AG08396 (cell line): ENCODE results near the gene NLN.
A peak's percentile ranks its signal among the peaks of the same experiment; 100 is the strongest.

Experiments
- DNase-seq: peaks from one replicate; pipeline ENCODE4 v3.0.0; 2012; ENCODE audit warnings: low spot score, mixed read lengths

The NLN gene

GRCh38 chr5:65809817-65810531, 88.0 kb downstream of the NLN start:
- DNase-seq, result peak; percentile 64

- no peak for DNase-seq
Observed at GRCh38 chr5:65811004-65811403, 89.0 kb downstream of the NLN start.

GRCh38 chr5:65811885-65812284, 89.9 kb downstream of the NLN start:
- no peak for DNase-seq

- no peak for DNase-seq
Observed at GRCh38 chr5:65812648-65813047, 90.6 kb downstream of the NLN start.

- DNase-seq, result no peak
Observed at GRCh38 chr5:65813174-65813573, 91.2 kb downstream of the NLN start.

GRCh38 chr5:65815161-65815560, 93.2 kb downstream of the NLN start:
- DNase-seq, result no peak

GRCh38 chr5:65816729-65817128, 94.7 kb downstream of the NLN start:
- DNase-seq, result no peak

- DNase-seq, result no peak
Observed at GRCh38 chr5:65817931-65818330, 95.9 kb downstream of the NLN start.

- no peak for DNase-seq
Observed at GRCh38 chr5:65818592-65818991, 96.6 kb downstream of the NLN start.

GRCh38 chr5:65819215-65819904, 97.4 kb downstream of the NLN start:
- no peak for DNase-seq

GRCh38 chr5:65819905-65820240, 97.9 kb downstream of the NLN start:
- DNase-seq, result no peak

- no peak for DNase-seq
Observed at GRCh38 chr5:65820373-65820772, 98.4 kb downstream of the NLN start.

- no peak for DNase-seq
Observed at GRCh38 chr5:65821966-65822365, 100.0 kb downstream of the NLN start.

- no peak for DNase-seq
Observed at GRCh38 chr5:65822710-65823109, 100.7 kb downstream of the NLN start.

- DNase-seq, result no peak
Observed at GRCh38 chr5:65823204-65823603, 101.2 kb downstream of the NLN start.

- no peak for DNase-seq
Observed at GRCh38 chr5:65823845-65824445, 101.9 kb downstream of the NLN start.

GRCh38 chr5:65825408-65826328, 103.7 kb downstream of the NLN start:
- DNase-seq, result no peak

GRCh38 chr5:65828022-65828896, 106.3 kb downstream of the NLN start:
- DNase-seq, result peak; percentile 34

- DNase-seq, result no peak
Observed at GRCh38 chr5:65830856-65831255, 108.9 kb downstream of the NLN start.

GRCh38 chr5:65831276-65831675, 109.3 kb downstream of the NLN start:
- DNase-seq, result no peak

- no peak for DNase-seq
Observed at GRCh38 chr5:65832152-65832551, 110.1 kb downstream of the NLN start.
